Measurements from ENCODE around the gene SH3PXD2A. TPM values are rescaled to one million over a fixed set of nuclear protein-coding genes. Genes with fewer than 3 reads are reported as not detected.
"Not testable (repeated sequence)": the region's sequence is repeated elsewhere in the genome, so short reads cannot be mapped to it uniquely, and the experiment has no call there.

SH3PXD2A gene
- total RNA-seq, 1 donor from 2014 or later, result 36.8 TPM

DNA sequence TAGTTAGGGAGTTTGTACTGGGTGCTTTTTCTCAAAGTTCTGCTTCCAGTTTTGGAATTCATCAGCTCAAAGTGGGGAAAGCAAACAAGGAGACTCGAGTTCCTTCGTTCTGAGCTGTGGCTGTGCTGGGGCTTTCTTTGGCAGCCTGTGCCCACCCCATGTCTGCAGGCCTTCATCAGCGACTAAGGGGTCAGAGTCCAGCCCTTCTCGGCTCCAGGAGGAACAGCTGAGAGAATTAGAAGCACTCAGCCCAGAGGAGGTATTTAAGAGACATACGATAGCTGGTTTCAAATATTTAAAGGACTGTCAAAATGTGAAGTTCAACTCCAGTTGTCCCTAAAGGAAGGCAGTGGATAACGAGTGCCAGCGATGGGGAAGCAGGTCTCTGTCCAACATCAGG is 41.3 kb downstream of the SH3PXD2A start:
- Mint-ChIP-seq H3K4me1 (peaks cover 4% of the 10 kb centered on the region), H3K27me3 (ENCODE audit: low read depth) (no peaks in the 10 kb centered on the region), H3K4me3 (no peak overlapping the region), H3K9me3 (no peaks in the 10 kb centered on the region), H3K27ac (no peak overlapping the region), H3K36me3 (no peaks in the 10 kb centered on the region)
- TF ChIP-seq CTCF (IDR thresholded peaks at IDR 0.05; ENCODE audit: unreplicated experiment), result no peak
- no peak for DNase-seq (ENCODE audit: low spot score in 2 of 2, unreplicated experiment in 2 of 2)

GRCh38 chr10:103813312-103813711 is 42.1 kb downstream of the SH3PXD2A start:
- H3K27ac Mint-ChIP-seq; H3K4me3 Mint-ChIP-seq; H3K27me3 Mint-ChIP-seq (ENCODE audit: low read depth); DNase-seq (ENCODE audit: low spot score in 2 of 2, unreplicated experiment in 2 of 2); H3K4me1 Mint-ChIP-seq; H3K9me3 Mint-ChIP-seq; H3K36me3 Mint-ChIP-seq: not testable (repeated sequence)

DNA sequence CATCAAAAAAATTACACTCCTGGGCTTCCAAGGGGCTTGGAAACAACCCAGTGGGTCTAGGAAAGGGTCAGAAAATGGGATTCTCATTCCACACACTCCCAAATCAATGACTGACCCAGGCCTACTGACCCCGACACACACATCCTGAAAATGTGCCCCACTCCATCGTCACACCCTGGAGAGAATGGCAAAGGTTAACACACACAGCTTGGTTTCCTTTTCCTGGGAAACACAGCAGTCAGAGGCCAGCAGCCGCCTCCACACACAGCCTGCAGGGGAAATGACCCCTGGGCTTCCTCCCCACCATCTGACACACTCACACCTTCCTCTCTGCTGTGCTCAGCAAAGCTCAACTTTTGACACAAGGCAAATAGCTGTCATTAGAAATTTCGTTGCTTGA is 42.9 kb downstream of the SH3PXD2A start:
- Mint-ChIP-seq H3K4me3 (no peak overlapping the region), H3K27me3 (ENCODE audit: low read depth) (peaks cover 2% of the 10 kb centered on the region), H3K4me1 (no peaks in the 10 kb centered on the region), H3K36me3 (no peaks in the 10 kb centered on the region), H3K9me3 (no peaks in the 10 kb centered on the region), H3K27ac (no peak overlapping the region)
- no peak for DNase-seq (ENCODE audit: low spot score in 2 of 2, unreplicated experiment in 2 of 2)
- no peak for TF ChIP-seq CTCF (IDR thresholded peaks at IDR 0.05; ENCODE audit: unreplicated experiment)

DNA sequence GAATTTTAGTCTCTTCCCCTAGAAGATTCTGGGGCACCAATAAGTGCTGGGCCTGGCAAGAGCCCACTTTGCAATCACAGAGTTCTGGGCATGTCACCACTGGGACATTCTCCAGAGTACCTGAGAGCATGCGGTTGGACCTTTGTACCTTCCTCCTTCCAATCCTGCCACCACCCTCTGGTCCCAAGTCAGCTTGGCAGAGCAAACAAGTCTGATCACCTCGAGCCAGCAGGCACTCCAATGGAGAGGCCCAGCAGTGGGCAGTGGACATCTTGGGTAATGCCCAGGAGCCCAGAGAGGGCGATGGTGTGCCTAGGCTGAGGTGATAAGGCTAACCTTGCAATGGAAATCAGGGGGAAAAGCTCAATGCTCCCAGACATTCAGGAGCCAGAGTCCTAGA is 43.4 kb downstream of the SH3PXD2A start:
- Mint-ChIP-seq H3K27ac (no peak overlapping the region), H3K4me3 (no peak overlapping the region), H3K36me3 (no peaks in the 10 kb centered on the region), H3K27me3 (ENCODE audit: low read depth) (peaks cover 4% of the 10 kb centered on the region), H3K4me1 (no peaks in the 10 kb centered on the region), H3K9me3 (no peaks in the 10 kb centered on the region)
- no peak for TF ChIP-seq CTCF (IDR thresholded peaks at IDR 0.05; ENCODE audit: unreplicated experiment)
- no peak for DNase-seq (ENCODE audit: low spot score in 2 of 2, unreplicated experiment in 2 of 2)

DNA sequence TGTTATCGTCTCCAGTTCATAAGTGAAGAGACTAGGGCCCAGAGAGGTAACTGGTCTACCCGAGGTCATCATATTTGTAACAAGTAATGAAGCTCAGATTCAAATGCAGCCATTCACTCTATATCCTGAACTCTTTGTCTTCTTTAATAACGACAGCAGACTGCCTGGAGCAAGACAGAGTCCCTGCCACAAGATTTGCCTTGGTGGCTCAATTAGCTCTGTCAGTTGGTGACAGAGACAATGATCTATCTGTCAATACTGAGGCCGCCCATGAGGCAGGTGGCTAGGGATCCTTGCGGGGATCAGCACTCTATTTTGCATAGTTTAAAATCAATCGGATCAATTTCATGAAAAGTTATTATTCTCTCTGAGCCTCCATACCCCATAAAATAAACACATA is 43.9 kb downstream of the SH3PXD2A start:
- H3K4me3 Mint-ChIP-seq, result no peak overlapping the region
- no peak for DNase-seq (ENCODE audit: low spot score in 2 of 2, unreplicated experiment in 2 of 2)
- H3K4me1 Mint-ChIP-seq, result no peaks in the 10 kb centered on the region
- no peaks in the 10 kb centered on the region for H3K36me3 Mint-ChIP-seq
- H3K9me3 Mint-ChIP-seq, result no peaks in the 10 kb centered on the region
- H3K27me3 Mint-ChIP-seq (ENCODE audit: low read depth), result peaks cover 4% of the 10 kb centered on the region
- no peak overlapping the region for H3K27ac Mint-ChIP-seq
- TF ChIP-seq CTCF (IDR thresholded peaks at IDR 0.05; ENCODE audit: unreplicated experiment), result no peak

GRCh38 chr10:103808780-103809179 is 46.6 kb downstream of the SH3PXD2A start:
- TF ChIP-seq CTCF (IDR thresholded peaks at IDR 0.05; ENCODE audit: unreplicated experiment), result no peak
- H3K36me3 Mint-ChIP-seq, result no peaks in the 10 kb centered on the region
- DNase-seq (ENCODE audit: low spot score in 2 of 2, unreplicated experiment in 2 of 2), result no peak
- no peaks in the 10 kb centered on the region for H3K9me3 Mint-ChIP-seq
- H3K4me3 Mint-ChIP-seq, result no peak overlapping the region
- H3K27ac Mint-ChIP-seq, result no peak overlapping the region
- H3K4me1 Mint-ChIP-seq, result peaks cover 7% of the 10 kb centered on the region
- H3K27me3 Mint-ChIP-seq (ENCODE audit: low read depth), result peaks cover 13% of the 10 kb centered on the region

Measured in mesothelial cell of epicardium (in vitro differentiated cells).